Duodenal mucosa (tissue), 2 donors: ENCODE results near the gene POMGNT2.

Experiments
- H3K27ac ChIP-seq: one replicate; pipeline ENCODE4 v1.7.0; 2013; ENCODE audit warnings: low read depth, low read length
- H3K27me3 ChIP-seq, 2 donors: one replicate each; pipeline ENCODE4 v1.7.0; 2013; ENCODE audit warnings: low read length in 2 of 2, control low read depth in 1 of 2; ENCODE audit not compliant: insufficient read depth in 2 of 2, control insufficient read depth in 1 of 2
- H3K36me3 ChIP-seq, 2 donors: one replicate each; pipeline ENCODE4 v1.7.0; 2013; ENCODE audit warnings: low read length in 2 of 2, control low read depth in 1 of 2; ENCODE audit not compliant: insufficient read depth in 2 of 2, control insufficient read depth in 1 of 2
- H3K4me1 ChIP-seq, 2 donors: one replicate each; pipeline ENCODE4 v1.7.0; 2013; ENCODE audit warnings: low read length in 2 of 2, control low read depth in 1 of 2; ENCODE audit not compliant: insufficient read depth in 2 of 2, control insufficient read depth in 1 of 2
- H3K4me3 ChIP-seq, 2 donors: one replicate each; pipeline ENCODE4 v1.7.0; 2013; ENCODE audit warnings: low read length in 2 of 2, low read depth in 1 of 2
- H3K9ac ChIP-seq, 2 donors: one replicate each; pipeline ENCODE4 v1.7.0; 2013; ENCODE audit warnings: low read length in 2 of 2, low read depth in 1 of 2
- H3K9me3 ChIP-seq, 2 donors: one replicate each; pipeline ENCODE4 v1.7.0; 2013; ENCODE audit warnings: low read length in 2 of 2, control low read depth in 1 of 2; ENCODE audit not compliant: control insufficient read depth in 1 of 2

POMGNT2 gene

GRCh38 chr3:43104039-43104438 lies 1.8 kb downstream of the POMGNT2 start:
- H3K9ac ChIP-seq: no peak overlapping the region
- no peaks in the 10 kb centered on the region for H3K36me3 ChIP-seq
- H3K27me3 ChIP-seq: no peaks in the 10 kb centered on the region

DNA sequence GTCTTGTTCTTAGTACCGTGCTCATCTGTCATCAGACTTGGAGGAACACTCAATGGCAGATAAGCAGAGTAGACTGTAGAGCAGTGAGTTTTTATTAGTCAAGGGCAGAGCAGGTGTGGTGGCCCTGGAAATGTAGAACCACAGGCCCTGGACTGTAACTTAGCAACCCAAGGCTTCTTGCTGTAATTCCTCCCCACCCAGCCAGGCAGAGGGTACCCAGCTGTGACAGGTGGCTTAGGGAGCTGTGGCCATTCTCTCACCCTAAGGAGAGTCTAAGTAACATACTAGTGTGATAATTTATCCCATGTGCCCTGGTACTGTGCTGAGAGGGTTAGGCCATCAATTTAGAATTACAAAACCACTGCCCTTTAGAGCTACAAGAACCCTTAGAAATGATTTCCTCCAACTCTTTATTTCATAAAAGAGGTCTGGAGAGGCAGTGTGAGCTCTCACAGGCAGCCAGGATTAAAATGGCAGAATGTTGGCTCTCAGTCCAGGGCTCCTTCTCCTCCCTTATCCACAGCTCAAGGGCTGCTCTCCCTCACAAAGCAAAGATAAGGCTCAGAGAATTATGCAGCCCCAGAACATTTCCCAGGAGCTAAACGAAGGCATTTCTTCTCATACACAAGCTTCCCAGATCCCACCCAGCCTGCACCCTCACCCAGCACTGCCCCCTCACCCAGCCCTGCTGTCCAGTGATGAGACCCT lies 3.0 kb downstream of the POMGNT2 start:
- Histone ChIP-seq H3K36me3 (no peaks in the 10 kb centered on the region), H3K27me3 (no peaks in the 10 kb centered on the region), H3K27ac (no peak overlapping the region), H3K9me3 (no peaks in the 10 kb centered on the region), H3K4me3 (no peak overlapping the region), H3K9ac (no peak overlapping the region), H3K4me1 (peaks cover 10% of the 10 kb centered on the region in 2 donors)

More at GRCh38 chr3:43104039-43104438, 1.8 kb downstream of the POMGNT2 start:
- H3K9me3 ChIP-seq: no peaks in the 10 kb centered on the region
- H3K4me1 ChIP-seq: peaks cover 10% of the 10 kb centered on the region in 2 donors
- no peak overlapping the region for H3K4me3 ChIP-seq
- no peak overlapping the region for H3K27ac ChIP-seq

DNA sequence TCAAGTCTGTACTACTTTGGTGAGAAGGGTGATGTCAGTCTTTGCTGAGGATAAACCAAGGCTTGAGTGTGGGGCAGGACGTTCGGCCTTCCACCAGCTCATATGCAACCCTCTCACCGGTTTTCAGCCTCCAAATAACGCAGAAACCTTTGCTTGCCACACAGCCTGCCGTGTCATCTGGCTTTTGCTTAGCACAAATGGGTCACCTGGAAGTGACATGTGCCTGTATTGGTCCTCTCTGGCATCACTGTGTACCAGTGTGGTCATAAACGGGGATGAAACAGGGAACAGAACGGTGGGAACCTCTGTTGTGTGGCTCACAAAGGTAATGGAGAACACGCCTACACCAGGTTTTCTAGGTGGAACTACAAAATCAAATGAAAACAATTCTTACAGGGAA lies 7.1 kb downstream of the POMGNT2 start:
- H3K27ac ChIP-seq: no peak overlapping the region
- no peaks in the 10 kb centered on the region for H3K27me3 ChIP-seq
- H3K9ac ChIP-seq: no peak overlapping the region
- H3K9me3 ChIP-seq: no peaks in the 10 kb centered on the region
- no peak overlapping the region for H3K4me3 ChIP-seq
- H3K4me1 ChIP-seq: no peaks in the 10 kb centered on the region
- no peaks in the 10 kb centered on the region for H3K36me3 ChIP-seq

DNA sequence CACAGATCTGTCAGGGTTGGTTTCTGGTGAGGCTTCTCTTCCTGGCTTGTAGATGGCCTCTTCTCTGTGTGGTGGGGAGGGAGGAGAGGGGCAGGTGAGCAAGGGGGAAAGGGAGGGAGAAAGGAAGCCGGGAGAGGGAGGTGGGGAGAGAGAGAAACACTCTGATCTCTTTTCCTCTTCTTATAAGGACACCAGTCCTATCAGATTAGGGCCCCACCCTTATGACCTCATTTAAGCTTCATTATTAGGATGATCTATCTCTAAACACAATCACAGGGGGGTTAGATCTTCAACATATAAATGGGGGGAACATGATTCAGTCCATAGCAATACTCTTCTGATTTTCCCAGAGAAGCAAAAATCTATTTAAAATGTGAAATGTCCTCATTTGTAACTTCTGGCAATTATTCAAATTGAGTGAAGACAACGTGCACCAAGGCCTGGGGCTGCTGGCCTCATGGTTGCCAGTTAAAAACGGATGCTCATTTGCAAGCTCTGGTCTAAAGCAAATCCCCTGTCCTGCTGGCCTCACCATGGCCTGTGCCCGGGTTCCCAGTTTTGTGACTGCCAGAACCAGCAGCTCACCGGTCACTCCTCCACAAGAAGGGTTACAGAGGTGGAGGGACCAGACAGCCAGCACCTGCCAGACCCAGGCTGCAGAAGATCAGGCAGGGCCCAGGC lies 8.3 kb downstream of the POMGNT2 start:
- Histone ChIP-seq H3K27me3 (no peaks in the 10 kb centered on the region), H3K4me1 (no peaks in the 10 kb centered on the region), H3K4me3 (no peak overlapping the region), H3K27ac (no peak overlapping the region), H3K9me3 (no peaks in the 10 kb centered on the region), H3K36me3 (no peaks in the 10 kb centered on the region), H3K9ac (no peak overlapping the region)

DNA sequence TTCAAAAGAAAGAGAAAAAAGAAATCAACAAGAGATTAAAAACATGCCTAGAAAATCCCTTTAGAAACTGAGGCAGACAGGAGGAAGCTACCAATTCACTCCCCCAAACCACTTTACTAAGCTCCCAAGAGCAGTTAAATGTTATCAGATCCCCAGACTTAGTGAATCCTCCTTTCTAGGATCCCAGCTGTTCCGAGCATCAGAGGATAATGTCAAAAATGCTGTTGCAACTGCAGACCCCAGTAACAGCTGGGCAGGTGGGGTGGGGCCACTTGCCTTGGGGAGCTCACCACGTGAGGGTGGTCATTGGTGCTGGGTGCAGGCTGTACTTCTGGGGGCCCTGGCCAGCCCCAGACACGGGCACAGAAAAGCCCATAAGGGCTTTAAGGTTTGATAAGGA lies 9.1 kb downstream of the POMGNT2 start:
- Histone ChIP-seq H3K9ac (no peak overlapping the region), H3K27ac (no peak overlapping the region), H3K4me3 (no peak overlapping the region), H3K9me3 (no peaks in the 10 kb centered on the region), H3K4me1 (no peaks in the 10 kb centered on the region), H3K36me3 (no peaks in the 10 kb centered on the region), H3K27me3 (no peaks in the 10 kb centered on the region)

- no peak overlapping the region for H3K9ac ChIP-seq
- no peaks in the 10 kb centered on the region for H3K4me1 ChIP-seq
- no peak overlapping the region for H3K27ac ChIP-seq
- no peaks in the 10 kb centered on the region for H3K36me3 ChIP-seq
- H3K9me3 ChIP-seq: no peaks in the 10 kb centered on the region
- no peaks in the 10 kb centered on the region for H3K27me3 ChIP-seq
- H3K4me3 ChIP-seq: no peak overlapping the region
Measured at GRCh38 chr3:43095370-43095769, 10.5 kb downstream of the POMGNT2 start.

DNA sequence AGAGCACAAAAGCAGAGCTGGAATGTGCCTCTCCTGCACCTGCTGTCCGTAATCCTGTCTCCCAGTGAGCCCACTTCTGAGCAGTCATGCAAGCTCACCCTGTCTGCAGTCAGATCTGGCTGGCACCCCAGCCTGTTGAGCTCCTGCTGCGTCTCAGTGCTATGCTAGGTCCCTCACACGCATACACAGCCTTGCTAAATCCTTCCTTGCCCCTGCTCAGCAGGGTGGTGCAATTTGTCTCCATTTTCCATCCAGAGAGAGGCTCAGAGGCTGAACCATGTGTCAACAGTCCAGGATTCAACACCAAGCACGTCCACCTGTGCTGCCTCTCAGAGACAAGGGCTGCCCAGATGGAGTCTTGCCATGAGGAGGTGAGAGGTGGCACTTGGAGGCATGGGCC lies 11.0 kb downstream of the POMGNT2 start:
- no peak overlapping the region for H3K9ac ChIP-seq
- H3K4me1 ChIP-seq: no peaks in the 10 kb centered on the region
- no peak overlapping the region for H3K27ac ChIP-seq

DNA sequence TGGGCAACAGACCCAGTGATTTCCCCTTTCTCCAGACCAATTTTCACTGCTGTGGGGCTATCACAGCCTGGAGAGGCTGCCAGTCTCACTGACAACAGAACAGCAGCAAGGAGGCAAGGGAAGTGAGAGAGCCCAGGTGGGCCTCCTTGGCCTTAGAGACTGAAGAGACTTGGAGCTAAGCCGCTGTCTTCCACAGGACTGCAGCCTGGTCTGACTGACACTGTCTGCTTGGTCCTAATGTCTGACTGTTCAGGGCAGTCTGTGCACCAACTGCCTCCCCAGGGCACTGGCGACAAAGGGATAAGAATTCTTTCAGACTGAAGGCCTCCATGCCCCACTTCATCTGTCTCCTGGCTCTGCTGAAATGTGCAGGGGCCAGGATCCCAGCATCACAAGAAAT lies 11.5 kb downstream of the POMGNT2 start:
- Histone ChIP-seq H3K27ac (no peak overlapping the region), H3K4me3 (no peak overlapping the region), H3K36me3 (no peaks in the 10 kb centered on the region), H3K9me3 (no peaks in the 10 kb centered on the region), H3K9ac (no peak overlapping the region), H3K27me3 (no peaks in the 10 kb centered on the region), H3K4me1 (no peaks in the 10 kb centered on the region)

More for the DNA sequence above, 11.0 kb downstream of the POMGNT2 start:
- H3K9me3 ChIP-seq: no peaks in the 10 kb centered on the region
- H3K27me3 ChIP-seq: no peaks in the 10 kb centered on the region
- no peaks in the 10 kb centered on the region for H3K36me3 ChIP-seq
- no peak overlapping the region for H3K4me3 ChIP-seq

DNA sequence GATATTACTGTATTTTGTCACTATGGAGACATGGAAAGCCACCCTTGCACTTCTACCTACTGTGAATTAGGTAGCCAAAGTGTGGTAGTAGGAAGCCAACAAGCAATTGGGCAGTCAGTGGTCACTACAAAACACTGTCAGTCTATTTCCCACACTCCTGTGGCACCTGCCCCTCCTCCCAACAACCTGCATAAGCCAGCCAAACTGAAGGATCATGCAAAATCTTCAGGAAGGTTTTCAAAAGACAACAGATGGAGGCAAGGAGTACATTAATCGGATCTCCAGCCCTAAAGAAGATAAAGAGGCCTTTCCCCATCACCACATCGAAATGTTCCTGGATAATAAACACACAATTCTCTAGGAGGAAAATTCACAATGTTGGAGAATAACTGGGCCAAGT lies 11.9 kb downstream of the POMGNT2 start:
- no peak overlapping the region for H3K4me3 ChIP-seq
- no peaks in the 10 kb centered on the region for H3K27me3 ChIP-seq
- H3K9me3 ChIP-seq: no peaks in the 10 kb centered on the region
- no peak overlapping the region for H3K27ac ChIP-seq
- no peaks in the 10 kb centered on the region for H3K36me3 ChIP-seq
- H3K9ac ChIP-seq: no peak overlapping the region
- no peaks in the 10 kb centered on the region for H3K4me1 ChIP-seq

- H3K9ac ChIP-seq: no peak overlapping the region
- H3K36me3 ChIP-seq: no peaks in the 10 kb centered on the region
- H3K27ac ChIP-seq: no peak overlapping the region
- H3K9me3 ChIP-seq: no peaks in the 10 kb centered on the region
- H3K4me3 ChIP-seq: no peak overlapping the region
- no peaks in the 10 kb centered on the region for H3K27me3 ChIP-seq
- no peaks in the 10 kb centered on the region for H3K4me1 ChIP-seq
Measured at GRCh38 chr3:43093006-43093405, 12.9 kb downstream of the POMGNT2 start.
